ENCODE results near the gene EGF.

EGF gene

GRCh38 chr4:109985993-109986974, 73.6 kb downstream of the EGF start:
- TF ChIP-seq GATA2 (IDR thresholded peaks at IDR 0.05; ENCODE audit: low read depth, low read length) (no peak), GATA3 (IDR thresholded peaks at IDR 0.05; ENCODE audit: low read depth, low read length) (no peak)

GRCh38 chr4:109989044-109989443, 76.4 kb downstream of the EGF start:
- TF ChIP-seq GATA3 (IDR thresholded peaks at IDR 0.05; ENCODE audit: low read depth, low read length) (no peak), GATA2 (IDR thresholded peaks at IDR 0.05; ENCODE audit: low read depth, low read length) (no peak)

- TF ChIP-seq GATA2 (IDR thresholded peaks at IDR 0.05; ENCODE audit: low read depth, low read length) (no peak), GATA3 (IDR thresholded peaks at IDR 0.05; ENCODE audit: low read depth, low read length) (no peak)
These were observed 76.9 kb downstream of the EGF start for GRCh38 chr4:109989618-109990017.

- TF ChIP-seq GATA3 (IDR thresholded peaks at IDR 0.05; ENCODE audit: low read depth, low read length) (no peak), GATA2 (IDR thresholded peaks at IDR 0.05; ENCODE audit: low read depth, low read length) (no peak)
These were observed 77.9 kb downstream of the EGF start for GRCh38 chr4:109990261-109991257.

GRCh38 chr4:109993116-109993515, 80.4 kb downstream of the EGF start:
- no peak for TF ChIP-seq GATA2 (IDR thresholded peaks at IDR 0.05; ENCODE audit: low read depth, low read length)
- no peak for TF ChIP-seq GATA3 (IDR thresholded peaks at IDR 0.05; ENCODE audit: low read depth, low read length)

- no peak for TF ChIP-seq GATA2 (IDR thresholded peaks at IDR 0.05; ENCODE audit: low read depth, low read length)
These were observed 81.7 kb downstream of the EGF start for GRCh38 chr4:109994415-109994827.

- TF ChIP-seq GATA3 (IDR thresholded peaks at IDR 0.05; ENCODE audit: low read depth, low read length) (no peak), GATA2 (IDR thresholded peaks at IDR 0.05; ENCODE audit: low read depth, low read length) (no peak)
These were observed 83.8 kb downstream of the EGF start for GRCh38 chr4:109996526-109996925.

- TF ChIP-seq GATA3 (IDR thresholded peaks at IDR 0.05; ENCODE audit: low read depth, low read length): no peak
- TF ChIP-seq GATA2 (IDR thresholded peaks at IDR 0.05; ENCODE audit: low read depth, low read length): no peak
These were observed 86.3 kb downstream of the EGF start for GRCh38 chr4:109998867-109999584.

- TF ChIP-seq GATA2 (IDR thresholded peaks at IDR 0.05; ENCODE audit: low read depth, low read length) (no peak), GATA3 (IDR thresholded peaks at IDR 0.05; ENCODE audit: low read depth, low read length) (no peak)
These were observed 86.9 kb downstream of the EGF start for GRCh38 chr4:109999585-109999912.

- no peak for TF ChIP-seq GATA2 (IDR thresholded peaks at IDR 0.05; ENCODE audit: low read depth, low read length)
- TF ChIP-seq GATA3 (IDR thresholded peaks at IDR 0.05; ENCODE audit: low read depth, low read length): no peak
These were observed 89.6 kb downstream of the EGF start for GRCh38 chr4:110002326-110002725.

- no peak for TF ChIP-seq GATA2 (IDR thresholded peaks at IDR 0.05; ENCODE audit: low read depth, low read length)
- TF ChIP-seq GATA3 (IDR thresholded peaks at IDR 0.05; ENCODE audit: low read depth, low read length): no peak
These were observed 90.9 kb downstream of the EGF start for GRCh38 chr4:110003401-110004187.

- TF ChIP-seq GATA3 (IDR thresholded peaks at IDR 0.05; ENCODE audit: low read depth, low read length): no peak
- no peak for TF ChIP-seq GATA2 (IDR thresholded peaks at IDR 0.05; ENCODE audit: low read depth, low read length)
These were observed 91.9 kb downstream of the EGF start for GRCh38 chr4:110004556-110004955.

GRCh38 chr4:110005461-110006056, 92.9 kb downstream of the EGF start:
- TF ChIP-seq GATA2 (IDR thresholded peaks at IDR 0.05; ENCODE audit: low read depth, low read length) (no peak), GATA3 (IDR thresholded peaks at IDR 0.05; ENCODE audit: low read depth, low read length) (no peak)

Measured in SH-SY5Y (cell line).